ENCODE measurements around the gene FAM177B.

The FAM177B gene

GRCh38 chr1:222706815-222707214, 30.2 kb upstream of the FAM177B start:
- Histone ChIP-seq H3K4me2 (ENCODE audit: low read length) (no peak overlapping the region), H2BK120ac (ENCODE audit: insufficient read depth, low read length, poor library complexity) (no peak overlapping the region), H4K91ac (ENCODE audit: low read depth, low read length) (no peak overlapping the region), H4K12ac (ENCODE audit: low read depth, low read length) (no peak overlapping the region), H3K79me1 (ENCODE audit: low read length) (peaks cover 3% of the 10 kb centered on the region), H3K9ac (ENCODE audit: low read length) (no peak overlapping the region), H2BK12ac (ENCODE audit: low read length) (no peak overlapping the region), H3K4ac (ENCODE audit: low read depth, low read length) (no peak overlapping the region), H2AK5ac (ENCODE audit: low read length) (no peak overlapping the region), H3K9me3 (ENCODE audit: insufficient read depth, low read depth, low read length) (no peaks in the 10 kb centered on the region), H4K8ac (ENCODE audit: low read depth, low read length) (no peak overlapping the region), H3K14ac (ENCODE audit: low read length) (no peak overlapping the region), H3K79me2 (ENCODE audit: control insufficient read depth, insufficient read depth, low read length, poor library complexity) (peaks cover 4% of the 10 kb centered on the region), H3K27me3 (ENCODE audit: insufficient read depth, low read length) (no peaks in the 10 kb centered on the region), H2AFZ (ENCODE audit: insufficient read depth, low read length, poor library complexity) (no peak overlapping the region), H3K23ac (ENCODE audit: low read length) (no peak overlapping the region), H3K4me1 (ENCODE audit: control insufficient read depth in 1 of 2, insufficient read depth in 2 of 2, low read length in 2 of 2) (no peaks in the 10 kb centered on the region), H3K18ac (ENCODE audit: low read length) (no peak overlapping the region), H3K4me3 (ENCODE audit: low read depth, low read length) (no peak overlapping the region), H3K27ac (ENCODE audit: low read depth, low read length) (no peak overlapping the region), H3K36me3 (ENCODE audit: control insufficient read depth in 1 of 2, insufficient read depth in 2 of 2, low read length in 2 of 2) (peaks cover 0 to 5% of the 10 kb centered on the region in 2 experiments), H2BK5ac (ENCODE audit: low read depth, low read length, poor library complexity) (no peak overlapping the region)
- no CpG with 5 or more reads among the region's 4 CpGs for WGBS (ENCODE audit: extremely low coverage, insufficient coverage, insufficient read length)
- no peak for DNase-seq

- DNase-seq, result no peak
- H3K79me1 ChIP-seq (ENCODE audit: low read length), result peaks cover 12% of the 10 kb centered on the region
These were observed 27.3 kb upstream of the FAM177B start for GRCh38 chr1:222709700-222710153.

GRCh38 chr1:222711319-222712252, 25.4 kb upstream of the FAM177B start:
- H4K91ac ChIP-seq (ENCODE audit: low read depth, low read length), result peak overlapping the region; percentile 21
- peak overlapping the region; percentile 83 for H3K4me3 ChIP-seq (ENCODE audit: low read depth, low read length)
- H3K4me1 ChIP-seq (ENCODE audit: control insufficient read depth in 1 of 2, insufficient read depth in 2 of 2, low read length in 2 of 2), result no peaks in the 10 kb centered on the region
- no peak overlapping the region for H2BK12ac ChIP-seq (ENCODE audit: low read length)
- peak overlapping the region; percentile 66 for H3K4ac ChIP-seq (ENCODE audit: low read depth, low read length)
- H2BK5ac ChIP-seq (ENCODE audit: low read depth, low read length, poor library complexity), result peak overlapping the region; percentile 14
- H3K14ac ChIP-seq (ENCODE audit: low read length), result peak overlapping the region; percentile 65
- H2BK120ac ChIP-seq (ENCODE audit: insufficient read depth, low read length, poor library complexity), result no peak overlapping the region
- no CpG with 5 or more reads among the region's 42 CpGs for WGBS (ENCODE audit: extremely low coverage, insufficient coverage, insufficient read length)
- H3K27ac ChIP-seq (ENCODE audit: low read depth, low read length), result peak overlapping the region; percentile 67
- H3K23ac ChIP-seq (ENCODE audit: low read length), result no peak overlapping the region
- H4K12ac ChIP-seq (ENCODE audit: low read depth, low read length), result peak overlapping the region; percentile 23
- H4K8ac ChIP-seq (ENCODE audit: low read depth, low read length), result peak overlapping the region; percentile 24
- peak; percentile 85 for DNase-seq
- H3K36me3 ChIP-seq (ENCODE audit: control insufficient read depth in 1 of 2, insufficient read depth in 2 of 2, low read length in 2 of 2), result peaks cover 2 to 5% of the 10 kb centered on the region in 2 experiments
- H3K9me3 ChIP-seq (ENCODE audit: insufficient read depth, low read depth, low read length), result no peaks in the 10 kb centered on the region
- peak overlapping the region; percentile 72 for H2AFZ ChIP-seq (ENCODE audit: insufficient read depth, low read length, poor library complexity)
- H3K79me2 ChIP-seq (ENCODE audit: control insufficient read depth, insufficient read depth, low read length, poor library complexity), result peaks cover 6% of the 10 kb centered on the region
- peaks cover 12% of the 10 kb centered on the region for H3K79me1 ChIP-seq (ENCODE audit: low read length)
- H3K4me2 ChIP-seq (ENCODE audit: low read length), result peak overlapping the region; percentile 75
- peak overlapping the region; percentile 23 for H2AK5ac ChIP-seq (ENCODE audit: low read length)
- no peaks in the 10 kb centered on the region for H3K27me3 ChIP-seq (ENCODE audit: insufficient read depth, low read length)
- H3K18ac ChIP-seq (ENCODE audit: low read length), result peak overlapping the region; percentile 43
- peak overlapping the region; percentile 90 for H3K9ac ChIP-seq (ENCODE audit: low read length)

More at GRCh38 chr1:222709700-222710153, 27.3 kb upstream of the FAM177B start:
- H3K79me2 ChIP-seq (ENCODE audit: control insufficient read depth, insufficient read depth, low read length, poor library complexity), result peaks cover 6% of the 10 kb centered on the region
- H3K14ac ChIP-seq (ENCODE audit: low read length), result no peak overlapping the region
- no peak overlapping the region for H2BK5ac ChIP-seq (ENCODE audit: low read depth, low read length, poor library complexity)
- H2BK120ac ChIP-seq (ENCODE audit: insufficient read depth, low read length, poor library complexity), result no peak overlapping the region
- H2BK12ac ChIP-seq (ENCODE audit: low read length), result no peak overlapping the region
- no CpG with 5 or more reads among the region's 5 CpGs for WGBS (ENCODE audit: extremely low coverage, insufficient coverage, insufficient read length)
- peaks cover 0 to 2% of the 10 kb centered on the region in 2 experiments for H3K36me3 ChIP-seq (ENCODE audit: control insufficient read depth in 1 of 2, insufficient read depth in 2 of 2, low read length in 2 of 2)
- H3K18ac ChIP-seq (ENCODE audit: low read length), result no peak overlapping the region
- H4K91ac ChIP-seq (ENCODE audit: low read depth, low read length), result no peak overlapping the region
- H3K4me2 ChIP-seq (ENCODE audit: low read length), result no peak overlapping the region
- H3K27ac ChIP-seq (ENCODE audit: low read depth, low read length), result no peak overlapping the region
- no peak overlapping the region for H3K4me3 ChIP-seq (ENCODE audit: low read depth, low read length)
- H3K4me1 ChIP-seq (ENCODE audit: control insufficient read depth in 1 of 2, insufficient read depth in 2 of 2, low read length in 2 of 2), result no peaks in the 10 kb centered on the region
- H4K8ac ChIP-seq (ENCODE audit: low read depth, low read length), result no peak overlapping the region
- H2AK5ac ChIP-seq (ENCODE audit: low read length), result no peak overlapping the region
- H2AFZ ChIP-seq (ENCODE audit: insufficient read depth, low read length, poor library complexity), result no peak overlapping the region
- H3K4ac ChIP-seq (ENCODE audit: low read depth, low read length), result peak overlapping the region; percentile 15
- H4K12ac ChIP-seq (ENCODE audit: low read depth, low read length), result no peak overlapping the region
- H3K9ac ChIP-seq (ENCODE audit: low read length), result no peak overlapping the region
- no peak overlapping the region for H3K23ac ChIP-seq (ENCODE audit: low read length)
- H3K27me3 ChIP-seq (ENCODE audit: insufficient read depth, low read length), result no peaks in the 10 kb centered on the region
- H3K9me3 ChIP-seq (ENCODE audit: insufficient read depth, low read depth, low read length), result no peaks in the 10 kb centered on the region

- peak within 1 kb of the TSS; percentile 97 for H2BK5ac ChIP-seq (ENCODE audit: low read depth, low read length, poor library complexity)
- no CpG with 5 or more reads among the region's 62 CpGs for WGBS (ENCODE audit: extremely low coverage, insufficient coverage, insufficient read length)
- peak within 1 kb of the TSS; percentile 100 for H4K12ac ChIP-seq (ENCODE audit: low read depth, low read length)
These were observed 24.5 kb upstream of the FAM177B start, which contains the start of the genes AIDA and BROX for GRCh38 chr1:222712253-222713090. AIDA (minus strand) TSS chr1:222712491; CDS start chr1:222712317, 174 bp downstream. BROX (plus strand) TSS chr1:222712564; CDS start chr1:222715700, 3,136 bp downstream.

More at GRCh38 chr1:222712253-222713090, 24.5 kb upstream of the FAM177B start, which contains the start of the genes AIDA and BROX:
- DNase-seq, result peak; percentile 84 to 95
- Histone ChIP-seq H2BK120ac (ENCODE audit: insufficient read depth, low read length, poor library complexity) (peak within 1 kb of the TSS; percentile 79), H4K8ac (ENCODE audit: low read depth, low read length) (peak within 1 kb of the TSS; percentile 86), H3K4ac (ENCODE audit: low read depth, low read length) (peak within 1 kb of the TSS; percentile 66), H3K27ac (ENCODE audit: low read depth, low read length) (peak within 1 kb of the TSS; percentile 76), H3K27me3 (ENCODE audit: insufficient read depth, low read length) (no peaks in the 10 kb centered on the region), H4K91ac (ENCODE audit: low read depth, low read length) (peak within 1 kb of the TSS; percentile 89), H3K9me3 (ENCODE audit: insufficient read depth, low read depth, low read length) (no peaks in the 10 kb centered on the region), H2AK5ac (ENCODE audit: low read length) (peak within 1 kb of the TSS; percentile 23), H3K18ac (ENCODE audit: low read length) (peak within 1 kb of the TSS; percentile 89), H3K23ac (ENCODE audit: low read length) (no peak within 1 kb of the TSS), H2AFZ (ENCODE audit: insufficient read depth, low read length, poor library complexity) (peak within 1 kb of the TSS; percentile 72), H3K79me1 (ENCODE audit: low read length) (peaks cover 12% of the 10 kb centered on the region), H2BK12ac (ENCODE audit: low read length) (no peak within 1 kb of the TSS), H3K79me2 (ENCODE audit: control insufficient read depth, insufficient read depth, low read length, poor library complexity) (peaks cover 6% of the 10 kb centered on the region), H3K14ac (ENCODE audit: low read length) (peak within 1 kb of the TSS; percentile 65), H3K4me2 (ENCODE audit: low read length) (peak within 1 kb of the TSS; percentile 75), H3K4me1 (ENCODE audit: control insufficient read depth in 1 of 2, insufficient read depth in 2 of 2, low read length in 2 of 2) (no peaks in the 10 kb centered on the region), H3K4me3 (ENCODE audit: low read depth, low read length) (peak within 1 kb of the TSS; percentile 90), H3K36me3 (ENCODE audit: control insufficient read depth in 1 of 2, insufficient read depth in 2 of 2, low read length in 2 of 2) (peaks cover 2 to 5% of the 10 kb centered on the region in 2 experiments), H3K9ac (ENCODE audit: low read length) (peak within 1 kb of the TSS; percentile 97)

Data from trophoblast cell (in vitro differentiated cells and primary cell).